GM18868 (cell line): ENCODE measurements around the gene CERK.
A peak's percentile ranks its signal among the peaks of the same experiment; 100 is the strongest.

Experiments used
- ATAC-seq: cut with Tn5 transposase; IDR thresholded peaks from one replicate; pipeline ENCODE4 v1.9.1; 2021; ENCODE audit warnings: mild to moderate bottlenecking, moderate library complexity; ENCODE audit not compliant: unreplicated experiment

CERK gene

DNA sequence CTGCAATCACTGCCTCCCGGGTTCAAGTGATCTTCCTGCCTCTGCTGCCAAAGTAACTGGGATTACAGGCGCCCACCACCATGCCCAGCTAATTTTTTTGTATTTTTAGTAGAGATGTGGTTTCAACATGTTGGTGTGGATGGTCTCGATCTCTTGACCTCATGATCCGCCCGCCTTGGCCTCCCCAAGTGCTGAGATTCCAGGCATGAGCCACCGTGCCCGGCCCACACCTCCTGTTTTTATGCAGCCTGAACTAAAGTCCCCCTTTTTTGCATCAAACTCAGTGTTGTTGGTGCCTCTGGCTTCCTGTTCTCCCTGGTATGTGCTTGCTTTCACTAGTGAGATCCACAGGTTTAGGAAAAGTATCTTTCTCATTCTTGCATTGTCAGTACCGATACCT, 28.6 kb upstream of the CERK start:
- no peak for ATAC-seq

DNA sequence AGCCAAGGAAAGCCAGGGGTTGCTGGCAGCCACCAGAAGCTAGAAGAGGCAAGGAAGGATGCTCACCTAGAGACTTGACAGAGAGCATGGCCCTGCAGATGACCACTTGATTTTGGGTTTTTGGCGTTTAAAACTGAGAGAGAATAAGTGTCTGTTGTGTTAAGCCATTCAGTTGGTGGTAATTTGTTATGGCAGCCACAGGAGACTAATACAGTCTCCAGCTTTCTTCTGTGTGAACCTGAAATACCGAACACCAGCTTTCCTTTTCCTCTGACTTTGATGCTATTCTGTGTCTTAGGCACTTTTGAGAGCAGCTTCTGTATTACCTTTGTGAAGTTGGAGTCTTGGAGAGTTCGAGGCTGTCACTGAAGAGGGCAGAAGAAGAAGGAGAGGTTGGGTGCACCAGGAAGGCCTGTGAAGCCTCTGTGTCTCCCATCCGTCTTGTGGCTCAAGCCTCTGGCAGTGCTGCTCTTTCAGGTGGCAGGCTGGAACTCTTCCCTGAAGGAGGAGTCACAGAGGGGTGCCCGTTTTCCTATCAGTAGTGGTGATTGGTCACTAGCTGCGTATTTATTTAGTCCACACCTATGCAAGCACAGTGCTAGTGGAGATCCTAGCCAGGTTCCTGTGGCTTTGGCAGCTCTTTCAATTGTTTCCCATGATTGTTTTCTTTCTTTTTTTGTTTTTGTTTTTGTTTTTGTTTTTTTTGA, 26.9 kb upstream of the CERK start:
- ATAC-seq: no peak

DNA sequence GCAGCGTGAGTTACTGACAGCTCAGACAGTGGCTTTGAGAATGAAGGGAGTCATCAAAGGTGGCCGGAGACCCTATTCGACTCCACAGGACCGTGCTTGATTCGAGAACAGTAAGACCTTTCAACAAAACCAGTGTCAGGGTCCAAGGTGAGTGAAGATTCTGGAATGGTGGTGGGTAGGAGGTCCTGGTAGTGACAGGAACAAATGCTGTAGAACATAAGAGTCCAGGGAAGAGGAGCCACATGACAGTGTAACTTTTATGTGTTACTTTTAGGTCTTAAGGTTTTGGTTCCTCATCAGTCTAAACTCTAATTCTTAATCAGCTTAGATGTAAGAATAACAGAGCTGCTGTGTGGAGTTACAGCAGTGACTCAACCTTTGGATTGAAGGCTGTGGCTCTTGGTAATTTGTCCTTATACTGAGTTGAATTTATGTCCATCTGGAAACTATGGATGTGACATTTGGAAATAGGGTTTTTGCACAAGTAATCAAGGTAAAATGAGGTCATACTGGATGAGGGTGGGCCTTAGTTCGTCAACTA, 26.2 kb upstream of the CERK start:
- ATAC-seq: no peak

DNA sequence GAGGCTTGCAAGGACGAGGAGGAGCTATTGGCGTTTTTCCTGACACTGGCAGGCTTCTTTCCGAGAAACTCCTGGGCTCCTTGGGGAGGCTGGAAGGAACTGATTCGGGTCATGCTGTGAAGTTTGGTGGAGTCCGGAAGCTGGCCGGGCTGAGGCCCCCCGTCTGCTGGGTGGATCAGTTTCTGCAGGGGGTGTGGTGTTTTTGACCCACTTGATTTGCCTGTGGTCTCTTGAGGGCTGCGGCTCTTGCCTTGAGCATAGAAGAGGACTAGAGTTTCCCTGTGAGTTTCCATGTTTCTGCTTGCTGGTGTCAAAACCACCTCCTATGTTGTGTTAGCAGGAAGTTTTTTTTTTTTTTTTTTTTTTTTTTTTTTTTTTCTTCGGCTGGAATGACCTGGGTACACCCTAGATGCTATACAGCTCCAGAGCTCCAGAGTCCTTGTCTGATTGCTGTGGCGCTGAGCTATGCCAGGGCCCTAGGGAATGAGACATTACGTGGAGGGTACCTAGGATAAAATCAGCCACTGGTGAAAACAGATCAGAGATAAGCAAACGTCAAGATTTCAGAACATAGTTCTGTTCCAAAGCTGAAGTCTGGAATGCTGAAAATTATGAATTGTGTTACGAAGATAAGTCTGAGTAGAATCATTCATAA, 25.1 kb upstream of the CERK start:
- peak; percentile 43 for ATAC-seq

DNA sequence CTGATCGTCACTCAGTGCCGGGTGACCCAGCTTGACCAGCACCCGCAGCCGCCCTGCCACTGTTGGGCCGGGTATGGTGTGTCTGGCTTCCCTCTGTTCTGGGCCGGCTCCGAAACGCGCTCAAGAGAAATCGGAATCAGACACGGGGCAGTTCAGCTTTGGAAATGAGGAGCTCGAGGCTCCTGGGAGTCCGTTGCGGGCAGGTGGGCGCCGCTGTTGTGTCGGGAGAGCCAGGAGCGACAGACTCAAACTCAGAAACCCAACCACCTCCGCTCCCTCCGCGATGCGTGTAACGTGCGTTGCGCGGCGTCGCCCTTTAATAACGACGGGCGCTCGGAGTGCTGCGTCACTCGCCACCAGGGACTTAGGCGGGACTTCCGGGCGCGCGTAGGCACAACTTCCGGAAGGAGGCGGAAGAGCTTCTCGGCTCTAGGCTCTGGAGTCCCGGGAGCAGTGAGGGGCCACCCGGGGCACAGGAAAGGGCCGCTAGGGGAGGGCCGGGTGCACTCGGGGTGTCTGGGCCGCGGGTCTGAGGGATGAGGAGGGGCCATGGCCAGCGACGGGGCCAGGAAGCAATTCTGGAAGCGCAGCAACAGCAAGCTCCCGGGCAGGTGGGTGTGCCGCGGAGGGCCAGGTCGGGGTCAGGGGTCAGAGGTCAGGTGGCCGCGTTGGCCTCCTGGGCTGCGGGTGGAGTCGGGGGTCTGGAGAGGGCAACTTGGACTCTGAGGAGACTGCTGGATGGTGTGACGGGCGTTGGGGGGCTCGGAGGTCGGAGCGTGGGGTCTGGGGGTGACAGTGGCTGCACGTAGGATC, 24.4 kb upstream of the CERK start, which contains the start of gene TBC1D22A:
TBC1D22A (plus strand) TSS at position 413 of the 813 bp plus-strand sequence; CDS start at position 550, 137 bp downstream.
- peak; percentile 78 for ATAC-seq

DNA sequence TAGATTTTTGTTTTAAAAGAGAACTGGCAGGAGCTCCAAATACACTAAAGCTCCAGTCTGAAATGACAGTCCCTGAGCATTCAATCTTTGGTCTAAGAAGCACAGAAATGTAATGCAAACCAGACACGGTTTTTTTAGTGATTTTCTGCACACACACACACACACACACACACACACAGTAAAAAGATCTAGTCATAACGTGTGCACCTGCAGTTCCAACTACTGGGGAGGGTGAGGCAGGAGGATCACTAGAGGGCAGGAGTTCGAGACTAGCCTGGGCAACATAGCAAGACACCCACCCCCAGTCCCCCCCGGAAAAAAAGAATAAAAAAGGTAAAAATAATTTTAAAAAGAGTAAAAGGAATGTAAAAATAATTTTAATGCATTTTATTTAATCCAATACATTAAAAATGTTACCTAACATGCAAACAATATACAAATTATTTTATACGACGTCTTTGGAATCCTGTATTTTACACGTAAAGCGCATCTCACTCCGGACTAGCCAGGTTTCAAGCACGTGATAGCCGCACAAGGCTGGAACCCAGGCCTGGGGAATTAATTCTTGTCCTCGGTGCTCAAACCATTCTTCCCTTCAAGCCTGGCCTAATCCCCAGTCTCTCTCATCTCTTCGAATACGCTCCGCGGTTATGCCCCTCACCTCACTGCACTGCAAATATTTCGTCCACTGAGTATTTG, 23.6 kb upstream of the CERK start:
- ATAC-seq: no peak

DNA sequence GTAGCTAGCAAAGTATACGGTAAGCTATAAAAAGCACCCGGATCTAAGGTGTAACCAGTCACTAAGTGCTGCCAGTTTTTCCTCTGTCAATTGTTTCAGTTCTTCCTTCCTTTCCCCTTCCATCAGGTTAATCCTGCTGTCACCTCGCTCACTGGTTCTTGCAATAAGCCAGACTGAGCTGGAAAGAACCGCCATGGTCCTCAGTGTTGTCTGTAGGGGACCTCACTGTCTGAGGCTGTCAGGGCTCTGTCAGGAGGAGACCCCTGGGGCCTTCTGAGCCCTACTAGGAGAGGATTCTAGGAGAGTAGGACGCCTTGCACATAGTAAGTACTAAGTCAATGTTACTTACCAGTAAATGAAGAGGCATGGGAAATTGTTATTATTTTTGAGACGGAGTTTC, 23.0 kb upstream of the CERK start:
- no peak for ATAC-seq

DNA sequence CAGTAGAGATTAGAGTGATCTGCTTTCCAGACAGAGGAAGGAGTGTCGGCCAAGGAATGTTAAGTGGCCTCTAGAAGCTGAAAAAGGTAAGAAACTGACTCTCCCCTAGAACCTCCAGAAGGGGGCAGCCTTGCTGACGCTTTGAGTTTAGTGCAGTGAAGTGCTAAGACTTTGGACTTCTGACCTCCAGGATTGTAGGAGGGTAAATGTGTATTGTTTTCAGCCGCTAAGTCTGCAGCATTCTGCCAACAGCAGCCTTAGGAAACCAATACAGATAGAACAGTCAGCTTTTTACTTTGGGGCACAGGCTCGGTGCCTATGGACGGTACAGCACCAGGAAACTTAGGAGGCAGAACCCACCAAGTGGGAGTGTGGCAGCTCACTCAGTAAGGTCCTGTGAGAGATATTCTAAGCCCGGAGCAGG, 20.8 kb upstream of the CERK start:
- no peak for ATAC-seq

DNA sequence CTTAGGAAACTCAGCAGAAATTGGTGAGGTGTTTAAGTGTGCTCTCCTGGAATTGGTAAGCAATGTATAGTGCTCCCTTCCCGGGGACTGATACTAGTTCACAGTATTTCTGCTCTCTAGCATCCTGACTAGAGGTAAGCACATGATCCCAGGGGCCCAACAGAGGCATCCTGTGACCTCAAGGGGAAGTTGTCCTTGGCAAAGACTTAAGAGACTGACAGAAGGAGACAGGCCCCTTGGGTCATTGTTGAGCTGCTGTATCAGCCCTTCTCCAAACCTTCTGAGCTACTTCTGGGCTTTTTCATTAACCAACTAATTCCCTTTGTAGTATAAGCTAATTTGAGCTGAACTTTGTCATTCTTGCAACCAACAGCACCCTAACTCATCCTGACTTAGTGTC, 20.1 kb upstream of the CERK start:
- ATAC-seq: no peak

DNA sequence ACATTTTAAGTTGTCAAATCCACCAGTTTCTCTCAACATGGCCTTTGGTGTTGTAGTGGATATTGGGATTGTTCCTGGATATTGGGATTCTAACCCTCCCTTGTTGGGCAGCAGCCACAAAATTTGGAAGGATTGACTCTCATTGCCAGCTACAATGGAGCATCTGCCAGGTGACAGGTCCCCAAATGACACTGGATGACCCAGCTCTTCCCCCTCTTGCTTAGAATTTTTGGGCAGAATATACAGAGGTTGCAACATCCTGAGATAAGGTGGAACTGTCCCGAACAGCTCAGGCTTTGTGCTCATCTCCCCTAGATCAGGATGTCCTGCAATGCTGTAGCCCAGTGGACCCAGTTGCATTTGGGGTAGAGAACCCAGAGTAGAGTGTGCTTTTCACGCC, 19.1 kb upstream of the CERK start:
- ATAC-seq: no peak

DNA sequence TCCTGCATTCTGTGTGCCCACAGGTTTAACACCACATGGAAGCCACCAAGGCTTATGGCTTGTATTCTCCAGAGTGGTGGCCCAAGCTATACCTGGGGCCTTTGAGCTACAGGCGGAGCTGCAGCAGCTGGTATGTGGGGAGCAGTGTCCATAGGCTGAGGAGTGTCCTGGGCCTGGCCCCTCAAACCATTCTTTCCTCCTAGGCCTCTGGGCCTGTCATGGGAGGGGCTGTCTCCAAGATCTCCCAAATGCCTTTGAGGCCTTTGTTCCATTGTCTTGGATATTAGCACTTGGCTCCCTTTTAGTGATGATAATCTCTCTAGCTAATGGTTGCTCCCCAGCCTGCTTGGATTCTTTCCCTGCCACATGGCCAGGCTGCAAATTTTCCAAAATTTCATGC, 18.0 kb upstream of the CERK start:
- no peak for ATAC-seq

DNA sequence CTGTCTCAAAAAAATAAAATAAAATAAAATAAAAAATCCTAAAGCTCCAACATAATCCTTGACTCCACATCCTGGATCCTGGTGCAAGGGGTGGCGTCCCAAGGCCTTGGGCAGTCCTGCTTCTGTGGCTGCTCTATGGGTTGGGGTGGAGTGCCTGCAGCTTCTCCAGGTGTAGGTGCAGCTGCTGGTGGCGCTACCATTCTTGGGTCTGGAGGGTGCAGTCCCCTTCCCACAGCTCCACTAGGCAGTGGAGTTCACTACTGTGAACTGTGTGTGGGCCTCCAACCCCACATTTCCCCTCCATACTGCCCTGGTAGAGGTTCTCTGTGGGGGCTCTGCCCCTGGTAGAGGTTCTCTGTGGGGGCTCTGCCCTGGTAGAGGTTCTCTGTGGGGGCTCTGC, 17.5 kb upstream of the CERK start:
- ATAC-seq: no peak

DNA sequence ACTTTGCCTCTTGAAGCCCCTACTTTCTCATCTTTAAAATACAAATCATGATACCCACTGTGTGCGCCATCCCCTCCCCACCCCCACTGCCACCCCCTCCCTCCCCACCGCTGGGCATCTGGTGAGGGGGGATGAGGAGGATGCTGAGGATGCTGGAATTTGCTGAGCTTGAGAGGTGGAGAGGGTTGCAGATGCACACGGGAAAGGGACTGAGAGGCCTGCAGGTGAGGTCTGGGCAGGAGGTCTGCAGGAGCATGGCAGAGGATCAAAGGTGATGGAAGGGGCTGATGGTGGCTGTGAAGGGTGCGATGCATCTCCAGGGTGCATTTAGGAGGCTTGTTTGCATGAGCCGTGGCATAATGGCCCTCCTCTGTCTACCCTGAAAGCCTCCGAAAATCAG, 16.8 kb upstream of the CERK start:
- no peak for ATAC-seq

DNA sequence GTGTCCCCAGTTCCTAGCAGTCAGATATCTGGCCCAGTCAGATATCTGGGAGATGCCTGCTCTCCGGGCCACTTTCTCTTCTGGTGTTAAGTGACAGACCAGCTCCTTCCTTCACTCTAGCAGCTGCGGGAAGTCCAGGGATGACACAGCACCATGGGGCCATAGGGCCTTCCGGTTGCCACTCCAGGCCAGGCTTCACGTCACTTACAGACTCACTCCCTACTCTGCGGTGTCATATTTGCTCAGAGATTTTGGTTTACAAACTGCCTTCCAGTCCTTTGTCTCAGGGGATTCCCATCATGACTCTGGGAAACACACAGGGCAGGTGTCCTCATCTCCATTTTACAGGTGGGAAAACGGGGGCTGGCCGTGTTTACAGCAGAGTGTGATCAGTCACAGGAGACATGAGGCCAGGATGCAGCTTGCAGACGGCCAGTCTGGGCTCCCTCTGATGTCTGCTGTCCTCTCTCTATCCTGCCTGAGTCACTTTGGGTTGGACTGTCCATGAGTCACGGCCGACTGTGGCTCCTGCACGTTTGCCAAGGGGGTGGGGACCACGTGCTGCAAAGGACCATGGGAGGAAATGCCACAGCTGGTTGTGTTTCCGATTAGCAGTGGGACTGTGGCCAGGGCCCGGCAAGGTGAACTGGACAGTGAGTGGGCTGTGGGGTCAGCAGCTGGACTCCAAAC, 16.2 kb upstream of the CERK start:
- ATAC-seq: peak; percentile 43

DNA sequence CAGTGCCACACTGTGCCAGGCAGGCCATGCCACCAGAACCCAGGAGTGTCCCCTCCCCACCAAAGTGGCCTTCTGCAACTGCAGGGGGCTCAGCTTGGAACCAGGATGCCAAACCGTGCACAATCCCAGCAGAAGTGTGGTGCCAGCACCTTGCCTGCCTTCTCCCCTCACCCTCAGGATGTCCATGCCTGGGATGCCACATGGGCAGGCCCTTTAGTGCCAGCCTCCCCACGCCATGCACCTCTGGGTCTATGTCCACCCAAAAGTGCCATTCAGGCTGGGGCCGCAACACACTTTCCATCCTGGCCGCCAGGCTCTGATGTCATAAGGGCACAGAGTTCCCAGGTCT, 15.7 kb upstream of the CERK start:
- no peak for ATAC-seq

DNA sequence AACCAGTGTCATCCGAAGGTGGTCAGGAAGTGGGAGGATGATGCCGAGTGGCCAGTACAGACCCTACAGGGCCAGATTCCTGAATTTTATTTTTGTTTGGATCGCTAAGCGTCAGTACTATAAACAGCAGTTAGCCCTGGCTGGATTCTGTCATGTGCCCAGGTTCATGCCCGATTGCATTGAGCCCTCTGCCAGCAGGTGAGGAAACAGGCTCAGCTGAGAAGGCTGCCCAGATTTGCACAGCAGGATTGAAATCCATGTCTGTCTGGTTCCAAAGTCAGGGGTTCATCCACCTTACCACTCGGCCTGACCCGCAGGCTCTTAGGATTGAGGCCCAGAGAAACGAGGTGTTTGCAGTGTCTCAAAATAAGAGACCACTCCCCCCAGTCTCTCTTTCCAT, 15.3 kb upstream of the CERK start:
- no peak for ATAC-seq

DNA sequence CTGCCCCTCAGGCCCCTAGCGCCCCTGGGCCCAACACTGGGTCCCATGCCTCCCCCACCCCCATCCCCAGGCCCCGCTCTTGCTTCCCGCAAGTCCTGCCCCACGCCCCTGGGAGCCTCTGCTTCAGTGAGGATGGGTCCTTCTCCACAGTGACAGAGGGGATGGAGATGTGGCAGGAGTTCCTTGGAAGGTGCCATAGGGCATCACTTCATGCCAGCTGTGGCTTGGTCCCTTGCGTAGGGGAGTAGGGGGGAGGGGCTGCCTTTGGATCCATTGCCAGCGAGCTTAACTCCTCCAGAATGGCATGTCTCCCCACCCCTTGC, 14.9 kb upstream of the CERK start:
- ATAC-seq: no peak

DNA sequence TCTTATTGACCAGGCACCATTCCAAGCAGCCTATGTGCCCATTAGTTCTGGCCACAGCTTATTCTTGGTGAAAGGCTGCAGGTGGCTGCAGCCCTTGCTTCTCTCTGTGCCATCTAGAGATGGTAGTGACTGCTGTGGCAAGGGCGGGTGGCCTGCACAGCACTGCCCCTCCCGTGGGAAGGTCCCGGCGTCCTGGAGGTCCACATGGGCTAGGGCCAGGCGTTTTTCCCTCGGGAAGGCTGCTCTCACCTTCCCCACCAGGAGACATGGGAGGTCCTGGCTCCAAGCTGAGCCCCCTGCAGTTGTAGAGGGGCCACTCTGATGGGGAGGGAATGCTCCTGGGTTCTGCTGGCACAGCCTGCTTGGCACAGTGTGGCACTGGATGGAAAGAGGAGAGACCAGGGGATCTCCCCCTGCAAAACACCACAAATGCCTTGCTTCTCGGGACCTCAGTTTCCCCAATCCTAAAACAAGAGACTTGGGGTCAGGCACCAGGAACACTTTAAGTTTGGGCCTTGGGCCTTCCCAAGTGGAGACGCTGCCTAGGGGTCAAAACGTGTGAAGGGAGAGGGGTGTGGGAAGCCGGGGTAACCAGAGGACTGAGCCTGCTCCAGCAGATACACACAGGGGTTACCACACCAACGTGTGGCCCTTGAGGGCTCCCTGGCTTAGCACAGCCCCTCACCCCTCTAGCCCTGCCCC, 14.4 kb upstream of the CERK start:
- ATAC-seq: no peak

DNA sequence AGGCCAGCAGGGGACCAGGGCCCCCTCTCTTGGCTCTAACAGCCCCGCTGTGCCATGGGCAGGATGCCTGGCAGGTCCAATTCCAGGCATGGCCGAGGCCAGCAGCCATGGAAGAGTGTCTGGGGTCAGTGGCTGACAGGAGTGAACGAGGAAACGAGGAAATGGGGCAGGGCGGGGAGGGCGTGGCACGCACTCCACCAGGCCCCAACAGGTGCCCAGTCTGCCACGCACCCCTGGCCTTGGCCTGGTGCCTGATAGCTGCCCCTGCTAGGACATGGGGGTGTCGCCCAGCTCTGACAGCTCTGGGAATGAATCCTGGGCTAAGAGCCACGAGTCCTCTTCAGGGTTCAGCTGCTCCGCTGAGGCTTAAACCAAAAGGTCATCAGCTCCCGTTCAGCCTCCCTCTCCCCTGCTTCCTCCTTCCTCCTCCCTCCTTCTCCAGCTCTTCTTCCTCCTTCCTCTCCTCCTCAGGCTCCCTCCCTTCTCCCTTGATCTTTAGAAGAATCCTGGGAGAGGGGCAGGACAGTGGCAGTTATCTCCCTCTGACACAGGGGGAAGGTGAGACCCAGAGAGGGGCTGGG, 12.9 kb upstream of the CERK start:
- ATAC-seq: no peak

DNA sequence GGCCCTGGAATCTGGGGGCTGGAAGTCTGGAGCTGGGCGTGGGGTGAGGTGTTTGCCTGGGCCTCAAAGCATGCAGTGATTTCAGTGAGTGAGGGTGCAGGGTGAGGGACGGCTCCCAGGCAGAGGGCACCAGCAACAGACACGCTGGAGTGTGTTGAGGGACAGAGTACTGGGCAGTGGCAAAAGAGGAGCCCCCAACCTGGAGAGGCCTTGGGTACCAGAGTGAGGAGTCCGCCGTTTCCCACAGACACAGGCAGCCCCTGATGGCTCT, 12.4 kb upstream of the CERK start:
- ATAC-seq: no peak
